Caco-2 (cell line): ENCODE data around the gene SYNPO. TPM values are rescaled to one million over a fixed set of nuclear protein-coding genes. Genes with fewer than 3 reads are reported as not detected.

Experiments
- BruUV-seq: library from RNA; stranded (reverse); fragments of 400-500 nt; replicated peaks from 2 replicates; lab custom pipeline; 2021; lab: Mats Ljungman, UMichigan
- CTCF ChIA-PET: fragments of 300-600 bp; sonication (Branson Sonifier 250); formaldehyde crosslinking; loops from one replicate; lab custom pipeline; 2022; ENCODE audit warnings: antibody characterized with exemption; lab: Charles Lee
- POLR2A ChIA-PET: fragments of 300-600 bp; sonication (Branson Sonifier 250); formaldehyde crosslinking; loops from one replicate; lab custom pipeline; 2022; ENCODE audit warnings: antibody characterized with exemption; lab: Charles Lee
- DNase-seq, 2 experiments: peaks; one replicate each; pipeline versions ENCODE4 v3.0.0 to v3.0.0-alpha.2; 2020 to 2022
- H3K27me3 ChIP-seq: replicated peaks from 2 replicates; pipeline ENCODE4 v1.6.0; 2011; ENCODE audit warnings: low read length; ENCODE audit not compliant: control insufficient read depth, insufficient read depth
- H3K36me3 ChIP-seq: 2 replicates; pipeline ENCODE4 v1.5.1; 2011; ENCODE audit warnings: low read length; ENCODE audit not compliant: control insufficient read depth, insufficient read depth
- H3K4me1 ChIP-seq: fragments of 250-450 bp; sonication (Bioruptor Pico); 2 replicates; pipeline ENCODE4 v1.5.1; 2020; ENCODE audit warnings: mild to moderate bottlenecking
- H3K4me3 ChIP-seq: 2 replicates; pipeline ENCODE4 v1.5.1; 2011; ENCODE audit warnings: low read depth, mild to moderate bottlenecking, control low read depth, low read length
- H3K9me3 ChIP-seq: fragments of 250-450 bp; sonication (Bioruptor Pico); 2 replicates; pipeline ENCODE4 v1.5.1; 2020; ENCODE audit warnings: mild to moderate bottlenecking, moderate library complexity
- H3K27ac Mint-ChIP-seq: one replicate; pipeline ENCODE4 v1.8.0; 2022; ENCODE audit warnings: mixed read lengths; ENCODE audit not compliant: unreplicated experiment
- H3K27me3 Mint-ChIP-seq: one replicate; pipeline ENCODE4 v1.8.0; 2022; ENCODE audit warnings: mixed read lengths; ENCODE audit not compliant: insufficient read depth, unreplicated experiment
- H3K36me3 Mint-ChIP-seq: one replicate; pipeline ENCODE4 v1.8.0; 2022; ENCODE audit warnings: mild to moderate bottlenecking, mixed read lengths; ENCODE audit not compliant: insufficient read depth, unreplicated experiment
- H3K4me1 Mint-ChIP-seq: one replicate; pipeline ENCODE4 v1.8.0; 2022; ENCODE audit warnings: low read depth, mixed read lengths; ENCODE audit not compliant: unreplicated experiment
- H3K4me3 Mint-ChIP-seq: one replicate; pipeline ENCODE4 v1.8.0; 2022; ENCODE audit warnings: mild to moderate bottlenecking, moderate library complexity, mixed read lengths; ENCODE audit not compliant: unreplicated experiment
- H3K9me3 Mint-ChIP-seq: one replicate; pipeline ENCODE4 v1.8.0; 2022; ENCODE audit warnings: mixed read lengths; ENCODE audit not compliant: unreplicated experiment
- CTCF ChIP-seq, 2 experiments: fragments of 200-600 bp in 1 of 2; IDR thresholded peaks; 1 replicate in 1 of 2; 2 replicates in 1 of 2; pipeline versions ENCODE4 v1.5.1 to v1.8.0; 2011 to 2022; ENCODE audit warnings: antibody characterized with exemption in 1 of 2, control low read depth in 1 of 2, inconsistent platforms in 1 of 2, low read depth in 1 of 2, low read length in 1 of 2, mild to moderate bottlenecking in 1 of 2, moderate library complexity in 1 of 2; ENCODE audit not compliant: insufficient read depth in 1 of 2, severe bottlenecking in 1 of 2, unreplicated experiment in 1 of 2
- intact Hi-C: fragments of 100-400 bp; cut with micrococcal nuclease; formaldehyde crosslinking; loops from one replicate; pipeline ENCODE4 v1.10.0; 2022; ENCODE audit not compliant: unreplicated experiment
- total RNA-seq: library from RNA; stranded (reverse); gene quantifications from 2 replicates; pipeline ENCODE4 v1.2.3, GENCODE V29; 2022

Gene SYNPO
- total RNA-seq, 1 experiment from 2014 or later = 25.1 TPM

- peak overlapping the region; percentile 79 for H3K27ac Mint-ChIP-seq
- Histone ChIP-seq H3K4me1 (peaks cover 71% of the 10 kb centered on the region), H3K36me3 (no peaks in the 10 kb centered on the region), H3K27me3 (no peaks in the 10 kb centered on the region), H3K4me3 (no peak overlapping the region), H3K9me3 (no peaks in the 10 kb centered on the region)
- ChIA-PET CTCF (interaction anchor here (0.6 kb wide), 1 partner anchor 117 kb away, joined by 3 read pairs; no protein-coding TSS in a partner anchor), POLR2A (interaction anchor here (1.0 kb wide), 1 partner anchor 62 kb away, joined by 3 read pairs; the partner anchor contains the start of gene RBM22)
- intact Hi-C loops = no loop called here
- no peaks in the 10 kb centered on the region for H3K9me3 Mint-ChIP-seq
- no peaks in the 10 kb centered on the region for H3K27me3 Mint-ChIP-seq
- peak overlapping the region; percentile 39 for H3K4me3 Mint-ChIP-seq
- no peak for DNase-seq
- H3K4me1 Mint-ChIP-seq = peaks cover 52% of the 10 kb centered on the region
- TF ChIP-seq CTCF (IDR thresholded peaks at IDR 0.05; ENCODE audit: insufficient read depth in 1 of 2, low read depth in 1 of 2, low read length in 1 of 2, severe bottlenecking in 1 of 2, unreplicated experiment in 1 of 2) = no peak
- BruUV-seq = no TSS peak
- peaks cover 15% of the 10 kb centered on the region for H3K36me3 Mint-ChIP-seq
Observed at GRCh38 chr5:150638488-150639376, 1.7 kb upstream of the SYNPO start.

GRCh38 chr5:150639377-150639692 is 1.1 kb upstream of the SYNPO start:
- H3K9me3 Mint-ChIP-seq = no peaks in the 10 kb centered on the region
- POLR2A ChIA-PET = interaction anchor here (0.6 to 1.0 kb wide), 2 partner anchors 59 to 61 kb away, joined by 3 read pairs; partner anchors contain the start of gene RBM22
- Histone ChIP-seq H3K9me3 (no peaks in the 10 kb centered on the region), H3K36me3 (no peaks in the 10 kb centered on the region), H3K4me3 (no peak overlapping the region), H3K4me1 (peaks cover 77% of the 10 kb centered on the region), H3K27me3 (no peaks in the 10 kb centered on the region)
- H3K4me1 Mint-ChIP-seq = peaks cover 52% of the 10 kb centered on the region
- no peak overlapping the region for H3K4me3 Mint-ChIP-seq
- intact Hi-C loops = no loop called here
- H3K27ac Mint-ChIP-seq = peak overlapping the region; percentile 79
- TF ChIP-seq CTCF (IDR thresholded peaks at IDR 0.05; ENCODE audit: insufficient read depth in 1 of 2, low read depth in 1 of 2, low read length in 1 of 2, severe bottlenecking in 1 of 2, unreplicated experiment in 1 of 2) = no peak
- BruUV-seq = no TSS peak
- peaks cover 15% of the 10 kb centered on the region for H3K36me3 Mint-ChIP-seq
- no peaks in the 10 kb centered on the region for H3K27me3 Mint-ChIP-seq
- no peak for DNase-seq
- CTCF ChIA-PET = interaction anchor here (0.6 kb wide), 1 partner anchor 116 kb away, joined by 3 read pairs; no protein-coding TSS in a partner anchor

GRCh38 chr5:150639751-150640150 is 709 bp upstream of the SYNPO start:
- Histone ChIP-seq H3K27me3 (no peaks in the 10 kb centered on the region), H3K36me3 (no peaks in the 10 kb centered on the region), H3K9me3 (no peaks in the 10 kb centered on the region), H3K4me1 (peaks cover 80% of the 10 kb centered on the region), H3K4me3 (no peak overlapping the region)
- peak overlapping the region; percentile 79 for H3K27ac Mint-ChIP-seq
- DNase-seq = no peak
- CTCF ChIA-PET = interaction anchor here (1.1 to 1.2 kb wide), 3 partner anchors 9 to 79 kb away, joined by 3 to 6 read pairs (median 5); partner anchors contain the start of gene RBM22
- no peaks in the 10 kb centered on the region for H3K27me3 Mint-ChIP-seq
- no peaks in the 10 kb centered on the region for H3K9me3 Mint-ChIP-seq
- intact Hi-C loops = loop anchor here (2.0 to 5.0 kb wide), 3 partner anchors 17 to 182 kb away; no protein-coding TSS in a partner anchor
- H3K36me3 Mint-ChIP-seq = peaks cover 15% of the 10 kb centered on the region
- no TSS peak for BruUV-seq
- TF ChIP-seq CTCF (IDR thresholded peaks at IDR 0.05; ENCODE audit: insufficient read depth in 1 of 2, low read depth in 1 of 2, low read length in 1 of 2, severe bottlenecking in 1 of 2, unreplicated experiment in 1 of 2) = no peak
- H3K4me3 Mint-ChIP-seq = peak overlapping the region; percentile 61
- H3K4me1 Mint-ChIP-seq = peaks cover 52% of the 10 kb centered on the region
- POLR2A ChIA-PET = interaction anchor here (0.6 kb wide), 1 partner anchor 60 kb away, joined by 3 read pairs; no protein-coding TSS in a partner anchor
